ENCODE data around the gene SIGLEC6.

Gene SIGLEC6

DNA sequence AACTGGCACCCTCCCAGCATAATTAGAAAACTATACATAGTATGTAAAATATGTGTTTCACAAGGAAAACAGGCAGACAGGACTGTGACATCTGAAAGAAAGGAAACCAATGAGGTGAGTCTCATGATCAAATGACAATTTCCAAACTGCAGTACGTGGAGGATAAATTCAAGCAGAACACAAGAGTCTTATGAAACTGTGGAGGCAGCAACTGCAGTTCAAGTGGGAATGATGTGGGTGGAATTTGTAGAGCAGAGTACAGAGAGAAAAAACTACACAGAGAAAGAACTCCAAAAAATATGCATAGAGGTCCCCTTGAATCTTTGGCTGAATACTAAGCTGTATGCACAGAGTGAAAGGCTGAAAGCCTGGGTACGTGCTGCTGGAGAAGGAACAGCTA, 9.7 kb downstream of the SIGLEC6 start:
- TF ChIP-seq, protein P1, sequence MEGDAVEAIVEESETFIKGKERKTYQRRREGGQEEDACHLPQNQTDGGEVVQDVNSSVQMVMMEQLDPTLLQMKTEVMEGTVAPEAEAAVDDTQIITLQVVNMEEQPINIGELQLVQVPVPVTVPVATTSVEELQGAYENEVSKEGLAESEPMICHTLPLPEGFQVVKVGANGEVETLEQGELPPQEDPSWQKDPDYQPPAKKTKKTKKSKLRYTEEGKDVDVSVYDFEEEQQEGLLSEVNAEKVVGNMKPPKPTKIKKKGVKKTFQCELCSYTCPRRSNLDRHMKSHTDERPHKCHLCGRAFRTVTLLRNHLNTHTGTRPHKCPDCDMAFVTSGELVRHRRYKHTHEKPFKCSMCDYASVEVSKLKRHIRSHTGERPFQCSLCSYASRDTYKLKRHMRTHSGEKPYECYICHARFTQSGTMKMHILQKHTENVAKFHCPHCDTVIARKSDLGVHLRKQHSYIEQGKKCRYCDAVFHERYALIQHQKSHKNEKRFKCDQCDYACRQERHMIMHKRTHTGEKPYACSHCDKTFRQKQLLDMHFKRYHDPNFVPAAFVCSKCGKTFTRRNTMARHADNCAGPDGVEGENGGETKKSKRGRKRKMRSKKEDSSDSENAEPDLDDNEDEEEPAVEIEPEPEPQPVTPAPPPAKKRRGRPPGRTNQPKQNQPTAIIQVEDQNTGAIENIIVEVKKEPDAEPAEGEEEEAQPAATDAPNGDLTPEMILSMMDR (conservative IDR thresholded peaks at IDR 0.05), result no peak
- no peak overlapping the region for H3K27ac ChIP-seq

DNA sequence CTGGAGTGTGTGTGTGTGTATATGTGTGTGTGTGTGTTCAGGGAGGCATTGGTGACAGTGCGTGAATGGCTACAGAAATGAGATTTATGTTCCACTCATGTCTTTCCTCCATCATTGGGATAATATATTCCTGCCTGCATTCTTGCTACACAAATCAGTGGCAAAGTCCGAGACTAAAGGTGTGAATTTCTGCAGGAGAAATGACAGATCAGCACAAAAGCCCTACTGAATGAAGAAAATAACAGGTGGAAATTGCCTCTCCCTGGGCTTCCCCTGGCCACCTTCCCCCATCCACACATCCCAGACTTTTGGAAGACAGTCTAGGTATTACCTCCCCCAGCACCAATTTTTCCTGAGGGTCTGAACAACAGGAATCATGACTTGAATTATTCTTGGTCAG, 10.1 kb downstream of the SIGLEC6 start:
- H3K27ac ChIP-seq, result no peak overlapping the region
- TF ChIP-seq, protein P1 (conservative IDR thresholded peaks at IDR 0.05), result no peak
- TF ChIP-seq ZFX (IDR thresholded peaks at IDR 0.05), result no peak

DNA sequence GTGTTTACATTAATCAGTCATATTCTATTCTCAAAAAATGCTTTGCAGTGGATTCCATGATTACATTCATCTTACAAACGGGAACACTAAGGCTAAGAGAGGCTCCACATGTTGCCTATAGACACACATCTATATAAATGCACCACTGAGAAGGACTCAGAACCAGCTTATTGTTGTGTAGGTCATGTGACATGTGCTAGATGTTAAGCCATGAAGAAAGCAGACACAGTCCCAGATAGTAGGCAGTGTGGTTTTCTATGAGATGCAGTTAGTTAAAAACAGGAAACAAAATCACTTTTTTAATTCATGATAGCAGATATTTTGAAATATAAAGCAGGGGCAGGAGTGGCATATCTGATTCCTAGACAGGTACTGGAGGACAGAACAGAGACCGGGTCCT, 10.7 kb downstream of the SIGLEC6 start:
- TF ChIP-seq ZFX (IDR thresholded peaks at IDR 0.05), result no peak
- TF ChIP-seq, protein P1 (conservative IDR thresholded peaks at IDR 0.05), result no peak
- no peak overlapping the region for H3K27ac ChIP-seq

DNA sequence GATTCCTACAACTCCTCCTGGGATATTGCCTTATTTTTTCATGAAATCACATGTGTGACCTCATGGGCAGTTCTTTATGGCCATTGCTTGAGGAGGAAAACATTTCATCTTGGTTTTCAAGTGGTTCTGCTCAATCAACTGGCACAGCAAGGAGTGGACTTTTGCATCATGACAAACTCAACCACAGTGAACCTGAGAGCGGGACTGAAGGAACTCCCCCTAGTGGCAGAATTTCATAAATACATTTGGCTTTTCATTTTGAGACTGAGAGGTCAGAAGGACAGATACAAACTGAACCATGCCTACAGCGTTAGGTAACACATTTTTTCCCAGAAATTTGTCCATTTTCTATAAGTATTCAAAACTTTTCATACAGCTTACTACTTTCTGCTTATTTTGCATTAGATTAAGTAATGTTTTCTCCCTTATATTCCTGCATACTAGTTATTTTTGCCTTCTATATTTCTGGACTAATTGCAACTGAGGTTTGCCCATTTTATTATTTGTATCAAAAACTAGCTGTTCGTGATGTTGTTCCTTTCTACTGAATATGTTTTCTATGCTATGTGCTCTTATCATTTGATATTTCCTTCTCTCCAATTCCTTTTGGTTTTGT, 16.5 kb downstream of the SIGLEC6 start:
- no peak overlapping the region for H3K27ac ChIP-seq
- TF ChIP-seq, protein P1 (conservative IDR thresholded peaks at IDR 0.05), result peak; percentile 89
- TF ChIP-seq ZFX (IDR thresholded peaks at IDR 0.05), result no peak

DNA sequence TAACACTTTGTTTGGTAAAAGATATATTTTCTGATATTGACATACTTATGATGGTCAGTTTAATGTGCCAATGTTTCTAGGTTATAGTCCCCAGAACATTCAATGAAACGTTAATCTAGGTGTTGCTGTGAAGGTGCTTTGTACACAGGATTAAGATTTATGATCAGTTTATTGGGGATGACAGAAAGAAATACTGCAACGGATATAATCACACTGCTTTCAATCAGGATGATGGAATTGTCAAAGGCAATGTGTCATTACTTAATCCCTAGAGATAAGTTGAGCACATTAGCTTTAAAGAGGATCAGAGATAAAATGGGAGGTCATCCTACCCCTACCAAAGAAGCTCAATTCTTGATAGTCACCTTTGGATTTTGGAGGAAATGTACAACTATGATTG, 17.5 kb downstream of the SIGLEC6 start:
- TF ChIP-seq, protein P1 (conservative IDR thresholded peaks at IDR 0.05), result no peak
- no peak for TF ChIP-seq ZFX (IDR thresholded peaks at IDR 0.05)

DNA sequence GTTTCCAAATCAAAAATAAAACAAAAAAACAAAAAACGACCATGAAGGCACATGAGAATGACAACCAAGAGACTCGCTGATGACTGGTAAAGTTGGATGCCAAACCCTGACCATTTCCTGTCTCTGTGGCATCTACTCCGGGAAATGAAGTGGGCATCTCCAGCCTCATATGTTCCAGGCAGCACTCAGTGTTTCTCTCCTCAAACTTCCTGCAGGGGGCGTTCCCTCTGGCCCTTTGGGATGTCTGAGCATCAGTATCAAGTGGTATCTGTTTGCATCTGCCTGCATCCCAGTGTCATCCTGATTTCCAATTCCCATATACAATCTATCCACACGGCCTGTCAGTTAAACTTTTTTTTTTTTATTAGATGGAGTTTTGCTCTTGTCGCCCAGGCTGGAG, 20.1 kb downstream of the SIGLEC6 start:
- H3K27ac ChIP-seq, result no peak overlapping the region
- TF ChIP-seq, protein P1 (conservative IDR thresholded peaks at IDR 0.05), result peak; percentile 51
- TF ChIP-seq ZFX (IDR thresholded peaks at IDR 0.05), result no peak

More for the DNA sequence above, 17.5 kb downstream of the SIGLEC6 start:
- no peak overlapping the region for H3K27ac ChIP-seq

DNA sequence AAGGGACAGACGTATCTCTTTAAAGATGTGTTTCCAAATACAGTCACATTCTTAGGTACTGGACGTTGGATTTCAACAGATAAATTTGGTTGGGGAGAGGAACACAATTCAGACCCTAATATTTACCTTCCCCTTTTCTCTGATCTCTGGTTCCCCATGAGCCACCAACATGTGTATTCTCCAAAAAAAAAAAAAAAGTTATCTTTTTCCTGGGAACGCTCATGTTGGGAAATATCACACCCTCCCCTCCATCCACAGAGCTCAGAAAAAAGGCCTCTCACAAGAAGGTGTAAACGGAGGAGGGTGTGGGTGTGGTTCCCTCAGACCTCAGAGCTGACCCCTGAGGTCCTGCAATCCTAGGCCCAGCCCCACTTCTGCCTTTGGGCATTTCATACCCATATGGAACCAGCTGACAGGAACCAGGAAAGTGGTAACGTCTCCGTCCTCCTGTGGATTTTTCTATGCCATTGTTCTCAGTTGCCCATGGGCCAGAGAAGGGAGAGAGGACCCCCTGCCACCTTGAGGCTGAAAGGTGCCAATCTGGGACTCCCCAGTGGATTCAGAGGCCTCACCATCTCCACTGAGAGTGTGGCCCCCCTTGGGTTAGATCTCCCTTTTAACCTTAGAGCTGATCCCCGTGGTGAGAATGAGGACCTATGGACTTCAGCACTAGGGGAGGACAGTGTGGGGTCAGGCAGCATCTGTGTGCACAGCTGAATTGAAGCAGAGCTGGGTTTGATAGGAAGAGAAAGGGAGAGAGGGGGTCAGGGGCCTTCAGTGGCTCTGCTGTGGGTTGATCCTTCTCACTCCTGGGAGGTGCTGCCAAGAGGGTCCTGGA, 21.4 kb downstream of the SIGLEC6 start:
- no peak for TF ChIP-seq ZFX (IDR thresholded peaks at IDR 0.05)
- TF ChIP-seq, protein P1 (conservative IDR thresholded peaks at IDR 0.05), result no peak
- no peak overlapping the region for H3K27ac ChIP-seq

All from C4-2B (cell line).